NOMO-1 (cell line): ENCODE results near the gene ZFYVE28.

Experiments
- DNase-seq, 2 experiments: peaks; one replicate each; lab custom pipeline; 2025; ENCODE audit not compliant: unreplicated experiment in 2 of 2; lab: John Stamatoyannopoulos, UW

ZFYVE28 gene

GRCh38 chr4:2253160-2254084, 165.0 kb downstream of the ZFYVE28 start:
- no peak for DNase-seq

- no peak for DNase-seq
These were observed 165.8 kb downstream of the ZFYVE28 start for GRCh38 chr4:2252530-2253091.

- no peak for DNase-seq
These were observed 166.5 kb downstream of the ZFYVE28 start for GRCh38 chr4:2251795-2252529.

- no peak for DNase-seq
These were observed 167.2 kb downstream of the ZFYVE28 start for GRCh38 chr4:2251073-2251794.

- DNase-seq: no peak
These were observed 167.9 kb downstream of the ZFYVE28 start for GRCh38 chr4:2250357-2251072.

- DNase-seq: no peak
These were observed 168.7 kb downstream of the ZFYVE28 start for GRCh38 chr4:2249526-2250356.

GRCh38 chr4:2248821-2249261, 169.6 kb downstream of the ZFYVE28 start:
- DNase-seq: no peak

GRCh38 chr4:2248044-2248780, 170.2 kb downstream of the ZFYVE28 start:
- no peak for DNase-seq

- no peak for DNase-seq
These were observed 171.1 kb downstream of the ZFYVE28 start for GRCh38 chr4:2247128-2248043.

- DNase-seq: no peak
These were observed 171.9 kb downstream of the ZFYVE28 start for GRCh38 chr4:2246384-2247127.

- no peak for DNase-seq
These were observed 172.6 kb downstream of the ZFYVE28 start for GRCh38 chr4:2245787-2246275.

GRCh38 chr4:2245057-2245786, 173.2 kb downstream of the ZFYVE28 start:
- DNase-seq: no peak

GRCh38 chr4:2243681-2244380, 174.6 kb downstream of the ZFYVE28 start:
- peak; percentile 67 to 76 for DNase-seq

GRCh38 chr4:2241410-2242353, 176.8 kb downstream of the ZFYVE28 start, which contains the start of the genes HAUS3 and POLN:
Gene HAUS3 (minus strand): TSS chr4:2242121. CDS start chr4:2240946, 1,175 bp downstream.
Gene POLN (minus strand): TSS chr4:2242121. CDS start chr4:2229231, 12,890 bp downstream.
- peak; percentile 95 to 97 for DNase-seq
